KG1 (cell line): ENCODE data around the gene MAMLD1.

Experiments
- DNase-seq: peaks from one replicate; lab custom pipeline; 2025; lab: John Stamatoyannopoulos, UW

Gene MAMLD1

DNA sequence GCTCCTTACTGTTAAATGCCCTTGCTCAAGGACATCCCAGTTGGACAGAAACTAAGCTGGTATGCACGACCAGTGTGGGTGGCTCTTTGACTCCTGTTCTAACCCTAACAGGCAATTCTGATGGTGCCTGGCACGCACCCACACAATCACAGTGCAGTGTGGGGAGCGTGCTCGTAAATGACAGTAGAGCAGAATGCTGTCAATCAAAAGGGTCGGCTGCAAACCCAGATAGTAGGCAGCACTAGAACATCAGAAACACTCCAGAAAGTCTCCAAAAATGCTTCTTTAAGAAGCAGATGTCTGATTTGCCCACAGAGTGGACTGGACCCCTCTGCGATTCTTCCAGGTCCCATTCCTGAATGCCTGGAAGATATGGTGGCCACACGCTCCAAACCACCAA, 167.7 kb downstream of the MAMLD1 start:
- DNase-seq: no peak

DNA sequence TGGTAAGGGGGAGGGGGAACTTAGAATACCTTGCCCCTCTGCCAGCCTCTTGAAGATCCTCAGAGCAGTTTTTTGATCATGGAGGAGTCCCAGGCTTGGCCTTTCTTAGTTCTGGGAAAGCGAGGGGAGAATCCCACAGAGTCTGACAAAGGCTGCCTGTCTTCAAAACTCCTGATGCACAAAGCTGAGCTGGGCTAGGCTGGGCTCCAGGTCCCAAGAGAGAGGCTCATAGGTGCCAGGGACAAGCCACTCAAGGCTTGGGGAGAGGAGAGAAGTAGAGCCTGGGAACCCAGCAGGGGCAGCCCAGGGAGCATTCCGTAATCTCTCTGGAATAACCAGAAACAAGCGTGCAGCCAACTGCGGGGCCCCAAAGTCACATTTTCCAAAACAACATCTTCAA, 168.3 kb downstream of the MAMLD1 start:
- no peak for DNase-seq

DNA sequence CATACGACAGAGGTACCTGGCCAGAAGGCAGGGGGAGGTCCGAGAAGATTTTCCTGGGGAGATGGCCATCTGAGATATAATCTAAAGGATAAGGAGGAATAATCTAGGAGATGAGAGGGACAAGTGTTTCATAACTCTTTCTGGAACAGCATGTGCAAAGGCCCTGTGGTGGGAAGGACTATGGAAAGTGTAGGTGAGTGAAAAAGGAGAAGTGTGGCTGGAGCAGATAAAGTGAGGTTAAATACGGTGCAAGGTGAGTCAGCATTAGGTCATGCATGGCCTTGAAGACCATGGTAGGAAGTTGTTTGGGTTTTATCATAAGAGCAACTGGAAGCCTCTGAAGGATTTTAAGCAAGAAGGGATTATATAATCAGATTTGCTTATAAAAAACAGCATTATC, 170.7 kb downstream of the MAMLD1 start:
- DNase-seq: no peak

DNA sequence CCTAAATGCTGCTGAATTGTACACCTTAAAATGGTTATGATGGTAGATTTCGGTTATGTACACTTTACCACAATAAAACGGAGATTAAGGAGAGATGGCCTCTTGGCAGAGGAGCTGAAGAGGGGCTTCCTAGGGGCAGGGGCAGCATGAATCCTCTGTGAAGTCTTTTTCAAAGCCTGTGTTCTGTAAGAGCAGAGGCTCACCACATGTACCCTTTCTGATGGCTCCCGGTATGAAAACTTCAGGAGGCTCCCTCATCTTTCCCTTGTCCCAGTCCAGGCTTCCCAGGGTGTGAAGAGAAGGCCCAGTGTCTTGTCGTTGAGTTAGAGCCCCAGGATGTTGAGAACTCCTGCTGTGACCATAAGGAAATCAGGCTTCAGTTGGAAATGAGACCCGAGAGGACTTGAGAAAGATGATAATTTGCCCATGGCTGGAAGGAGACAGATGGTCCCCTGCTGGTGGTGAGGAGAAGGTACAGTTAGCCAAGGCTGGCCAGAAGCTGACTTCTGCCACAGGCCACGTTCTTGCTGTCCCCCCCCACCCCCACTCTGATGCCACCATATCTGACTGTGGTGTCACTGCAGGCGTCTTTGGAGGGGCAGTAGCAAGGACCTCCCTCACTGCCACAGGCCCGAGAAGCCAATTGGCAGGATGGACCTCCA, 173.5 kb downstream of the MAMLD1 start:
- DNase-seq: no peak

DNA sequence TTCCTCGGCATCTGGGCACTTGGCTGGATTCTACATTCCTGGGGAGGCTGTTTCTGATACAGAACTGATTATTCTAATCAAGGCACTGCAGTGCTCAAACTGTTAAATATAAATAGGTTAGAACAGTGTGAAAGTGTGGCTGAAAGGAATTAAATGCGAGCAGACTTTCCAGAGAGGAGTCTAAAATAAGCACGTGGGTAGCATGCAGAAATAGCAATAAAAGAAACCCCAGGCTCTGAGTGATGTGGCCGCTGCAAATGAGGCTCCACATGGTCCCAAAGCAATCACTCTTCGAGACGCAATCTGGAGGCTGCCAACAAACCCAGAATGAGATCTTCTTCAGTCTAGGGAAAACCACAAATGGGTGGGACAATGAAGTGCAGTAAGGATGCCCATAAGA, 174.7 kb downstream of the MAMLD1 start:
- no peak for DNase-seq

DNA sequence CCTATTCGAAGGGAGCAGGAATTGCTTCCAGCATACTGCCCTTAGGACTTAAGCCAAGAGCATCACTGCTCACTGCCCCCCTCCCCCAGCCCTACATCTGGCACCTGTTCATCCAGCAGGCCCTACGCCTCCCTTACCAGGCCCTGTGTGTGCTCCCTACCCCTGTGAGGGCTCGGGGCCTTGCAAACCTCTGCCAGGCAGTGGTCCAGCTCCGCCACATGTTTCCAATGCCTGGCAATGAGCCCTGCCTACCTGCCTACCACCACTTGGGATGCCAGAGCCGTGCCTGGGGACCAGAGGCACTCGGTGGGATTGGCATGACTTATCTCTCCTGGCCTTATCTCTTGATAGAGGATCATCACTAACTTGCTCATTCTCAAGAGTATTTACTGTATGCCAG, 177.8 kb downstream of the MAMLD1 start:
- no peak for DNase-seq

DNA sequence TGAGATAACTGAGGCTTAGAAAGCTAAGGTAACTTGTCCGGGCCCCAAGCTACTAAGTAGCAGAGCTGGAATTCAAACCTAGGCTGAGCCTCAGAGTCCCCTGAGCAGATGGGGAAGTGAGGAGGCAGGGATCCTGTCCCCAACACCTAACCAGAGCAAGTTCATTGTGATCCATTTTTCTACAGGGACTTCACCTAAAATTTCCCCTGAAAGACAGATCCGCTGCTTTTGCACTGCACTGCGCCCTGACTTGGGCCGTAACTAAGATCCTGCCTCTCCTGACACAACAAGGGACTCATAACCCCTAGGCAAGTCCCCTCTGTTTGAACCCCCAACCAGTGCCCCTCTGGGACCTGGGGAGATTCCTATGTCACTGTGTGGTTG, 179.7 kb downstream of the MAMLD1 start:
- DNase-seq: no peak

DNA sequence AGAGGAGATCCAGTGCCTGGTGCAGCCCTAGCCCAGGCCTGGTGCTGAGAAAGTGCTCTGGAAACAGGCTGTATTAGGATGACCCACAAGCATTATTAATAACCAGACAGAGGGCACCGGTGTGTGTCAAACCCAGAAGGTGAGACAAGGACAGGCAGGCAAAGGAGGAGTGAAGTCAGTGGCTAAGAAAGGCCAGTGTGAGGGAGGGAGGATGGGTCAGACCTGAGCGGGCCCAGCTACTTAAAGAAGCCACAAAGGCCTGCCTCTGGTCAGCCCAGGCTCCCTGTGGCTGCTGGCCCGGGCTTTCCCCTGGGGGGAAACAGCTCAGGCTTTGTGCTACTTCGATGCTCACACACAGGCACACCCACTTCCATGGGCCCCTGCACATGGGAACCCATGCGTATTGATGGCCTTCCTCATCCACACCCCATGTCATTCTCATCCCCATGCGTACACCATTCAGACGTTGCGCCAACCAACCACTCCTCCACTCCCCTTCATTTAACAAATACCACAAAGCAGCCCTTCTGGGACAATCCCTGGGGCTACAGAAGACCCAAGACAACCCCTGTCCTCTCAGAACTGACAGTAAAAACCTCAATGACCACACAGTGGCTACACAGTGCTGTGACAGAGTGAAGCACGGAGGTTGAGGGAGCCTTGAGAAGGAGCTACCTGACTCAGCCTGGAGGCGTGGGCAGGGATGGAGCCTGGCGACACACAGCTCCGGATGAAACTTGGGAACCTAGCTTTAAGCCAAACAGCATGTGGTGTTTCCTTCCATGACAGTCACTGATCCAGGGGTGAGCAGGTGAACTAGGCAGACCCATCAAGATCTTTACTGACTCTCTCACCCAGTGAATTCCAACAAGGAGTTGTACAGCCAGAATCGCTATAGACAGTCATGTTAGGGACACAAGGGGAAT, 180.4 kb downstream of the MAMLD1 start:
- no peak for DNase-seq

DNA sequence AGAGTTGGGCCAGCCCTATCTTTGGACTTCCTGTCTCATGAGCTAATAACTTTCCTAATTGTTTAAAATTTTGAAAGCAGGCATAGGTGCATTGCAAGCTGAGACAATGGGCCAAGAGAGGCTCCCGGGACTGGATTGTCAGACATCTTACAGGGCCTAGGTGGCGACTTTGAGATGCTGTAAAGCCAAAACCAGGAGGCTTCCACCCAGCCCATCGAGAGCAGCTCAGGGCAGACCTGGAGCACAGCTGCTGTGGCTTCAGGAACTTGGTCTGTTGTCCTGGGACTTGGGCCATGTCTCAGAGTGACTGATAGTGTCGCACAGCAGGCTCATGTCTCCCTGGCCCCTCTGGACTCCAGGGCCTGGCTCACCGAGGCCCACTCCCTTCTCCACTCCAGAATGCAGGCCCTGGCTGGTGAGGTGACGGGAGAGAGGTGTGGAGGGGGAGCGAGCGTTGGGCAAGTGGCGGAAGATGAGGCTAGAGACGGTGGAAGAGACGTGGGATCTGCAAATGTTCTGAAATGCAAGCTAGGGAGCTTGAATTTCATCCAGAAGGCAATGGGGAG, 181.2 kb downstream of the MAMLD1 start:
- no peak for DNase-seq

DNA sequence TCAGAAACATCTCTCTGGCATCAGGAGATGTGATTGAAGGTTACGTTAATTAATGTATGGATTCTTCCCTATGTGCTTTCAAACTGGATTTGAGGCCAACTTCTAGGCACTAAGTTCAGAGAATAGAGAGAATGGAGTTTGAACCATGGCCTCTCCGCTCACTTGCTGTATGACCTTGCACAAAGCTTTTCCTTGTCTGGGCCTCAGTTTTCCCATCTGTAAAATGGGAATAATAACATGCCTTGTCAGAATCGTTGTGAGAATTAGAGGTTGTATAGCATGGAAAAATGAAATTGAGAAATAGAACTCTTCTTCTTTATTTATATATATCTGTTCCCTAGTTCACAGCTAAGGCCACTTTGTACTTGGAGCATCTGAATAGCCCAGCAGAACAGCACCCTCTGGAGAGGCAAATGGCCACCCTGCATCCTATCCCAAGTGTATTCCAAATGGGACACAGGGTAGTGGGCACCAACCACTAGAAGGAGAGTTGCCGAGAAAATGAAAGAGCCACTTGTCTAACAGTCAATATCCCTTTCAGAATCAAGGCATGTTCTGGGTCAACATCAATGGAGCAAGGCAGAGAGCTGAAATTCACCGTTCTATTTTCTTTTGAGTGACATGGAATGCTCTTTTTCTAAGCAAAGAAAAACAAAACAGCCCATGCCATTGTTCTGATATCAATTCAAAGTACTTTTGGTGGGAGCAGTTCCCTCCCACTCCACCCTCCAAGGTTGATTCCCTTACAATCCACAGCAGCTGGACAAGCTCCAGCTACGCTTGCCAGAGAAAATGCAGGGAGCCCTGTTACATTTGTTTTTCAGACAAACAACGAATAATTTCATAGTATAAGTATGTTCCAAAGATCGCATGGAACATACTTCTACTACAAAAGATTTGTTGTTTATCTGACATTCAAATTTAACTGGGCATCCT, 182.0 kb downstream of the MAMLD1 start:
- DNase-seq: no peak

DNA sequence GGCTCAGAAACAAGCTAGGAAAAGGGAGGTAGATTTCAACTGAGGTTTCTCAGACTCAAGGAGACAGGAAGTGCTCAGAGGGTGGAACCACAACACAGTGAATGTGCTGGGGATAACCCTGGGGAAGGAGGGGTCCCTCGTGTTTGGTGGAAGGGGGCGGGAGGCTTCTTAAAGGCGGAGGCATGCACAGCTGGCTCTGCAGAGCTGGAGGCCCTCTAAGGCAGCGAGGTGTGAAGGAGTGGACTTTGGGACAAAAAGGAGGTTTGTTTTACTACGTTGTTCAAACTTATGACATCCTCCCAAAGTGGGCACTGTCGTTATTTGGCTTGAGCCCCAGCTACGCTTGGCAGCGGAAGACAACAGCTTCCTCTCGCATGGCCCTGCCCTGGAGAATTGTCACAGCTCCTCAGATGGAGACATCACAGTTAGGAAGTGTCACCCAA, 183.6 kb downstream of the MAMLD1 start:
- no peak for DNase-seq

DNA sequence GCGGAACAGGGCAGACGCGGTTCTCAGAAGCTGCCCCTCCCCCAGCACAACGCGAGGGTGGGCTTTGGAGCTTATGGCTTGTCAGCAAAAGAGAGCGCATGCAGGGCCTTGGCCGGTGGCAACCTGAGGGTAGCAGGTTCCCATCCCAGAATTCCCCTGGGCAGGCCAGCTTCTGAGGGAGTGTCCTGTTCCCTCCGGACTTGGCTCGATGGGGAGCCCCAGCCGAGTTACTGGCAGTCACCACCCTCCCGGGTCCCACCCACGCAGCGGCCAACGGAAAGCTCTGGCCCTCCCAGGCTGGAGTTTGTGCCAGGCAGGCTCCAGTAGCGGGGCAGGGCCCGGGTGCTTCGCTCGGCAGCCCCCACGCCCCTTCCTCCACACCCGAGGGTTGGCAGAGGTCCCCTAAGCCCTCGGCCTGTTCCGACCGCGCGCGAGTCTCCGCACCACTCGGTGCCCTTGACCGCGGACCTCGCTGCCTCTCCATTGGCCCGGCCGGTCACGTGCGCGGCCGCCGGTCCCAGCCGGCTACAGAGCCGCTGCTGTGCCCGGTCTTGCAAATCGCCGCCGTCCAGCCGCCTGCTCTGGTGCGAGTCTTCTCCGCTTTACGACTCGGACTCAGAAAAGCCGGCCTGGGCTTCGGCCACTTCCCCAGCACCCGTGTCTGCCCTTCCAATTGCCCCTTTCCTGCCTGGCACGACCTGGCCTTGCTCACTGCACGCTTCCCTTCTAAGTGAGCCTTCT, 184.4 kb downstream of the MAMLD1 start:
- DNase-seq: no peak

DNA sequence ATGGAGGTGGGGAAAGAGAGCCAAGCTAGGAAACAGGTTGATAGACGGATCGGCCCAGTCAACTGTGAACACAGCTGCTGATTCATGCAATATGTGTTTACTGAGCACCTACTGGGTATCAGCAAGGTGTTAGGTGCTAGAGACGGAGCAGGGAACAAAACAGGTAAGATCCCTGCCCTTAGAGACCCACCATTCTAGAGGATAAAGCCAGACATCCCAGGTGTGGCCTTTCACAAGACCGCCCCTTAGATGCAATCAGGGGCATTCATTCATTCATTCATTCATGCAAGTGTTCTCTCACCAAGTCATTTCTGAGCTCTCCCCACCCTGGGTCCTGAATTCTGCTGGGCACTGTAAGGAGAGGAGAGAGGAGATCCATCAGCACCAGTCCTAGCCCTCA, 185.1 kb downstream of the MAMLD1 start:
- DNase-seq: no peak

DNA sequence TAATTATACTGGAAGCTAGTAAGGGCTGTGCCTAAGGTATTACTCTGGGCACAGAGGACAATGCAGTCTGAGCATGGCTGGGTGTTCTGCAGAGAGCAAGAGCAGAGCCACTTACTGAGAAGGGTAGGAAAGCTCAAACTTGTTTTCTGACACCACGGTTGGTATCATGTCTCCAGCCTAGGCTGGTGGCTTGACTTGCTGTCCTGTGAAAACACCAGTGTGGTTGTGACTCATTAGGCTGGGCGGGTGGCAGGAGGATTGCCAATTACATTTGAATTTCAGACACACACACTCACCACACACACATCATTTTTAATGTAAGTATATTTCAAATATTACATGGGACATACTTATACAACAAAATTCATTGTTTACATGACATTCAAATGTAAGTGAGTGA, 185.6 kb downstream of the MAMLD1 start:
- no peak for DNase-seq

DNA sequence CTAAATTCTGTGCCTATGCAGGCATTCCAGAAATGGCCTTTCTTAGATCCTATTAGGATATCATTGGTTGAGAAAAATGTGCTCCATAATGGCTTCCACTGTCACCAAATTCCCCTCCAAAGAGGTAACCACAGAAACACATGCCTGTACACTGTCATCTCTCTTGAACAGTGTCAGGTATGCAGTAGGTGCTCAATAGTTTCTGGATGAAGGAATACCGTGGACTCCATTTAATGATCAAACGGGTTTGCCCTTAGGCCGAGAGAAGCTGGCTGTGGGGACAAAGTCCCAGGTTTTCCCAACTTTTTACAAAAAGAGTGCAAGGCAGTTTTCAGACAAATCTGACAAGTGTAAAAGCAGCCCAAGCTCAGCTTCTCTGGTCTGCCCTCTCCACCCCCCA, 188.8 kb downstream of the MAMLD1 start:
- no peak for DNase-seq

DNA sequence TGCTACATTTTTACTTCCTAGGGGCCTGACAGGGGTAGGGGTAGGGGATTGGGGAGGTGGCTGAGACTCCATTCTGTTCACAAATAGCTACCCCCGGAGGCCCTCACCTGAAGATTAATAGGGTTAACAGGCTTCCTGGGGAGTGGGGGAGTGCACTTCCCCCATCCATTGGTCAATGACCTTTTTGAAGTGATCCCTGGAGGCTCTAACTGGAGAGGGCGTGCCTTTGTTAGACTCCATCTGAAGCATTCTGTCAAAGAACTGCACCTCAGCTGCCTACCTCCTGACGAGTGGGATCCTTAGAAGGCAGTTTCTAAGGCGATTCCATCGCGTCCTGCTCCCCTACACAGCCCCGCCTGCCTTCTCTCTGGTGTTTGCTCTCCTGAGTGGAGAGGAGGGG, 195.3 kb downstream of the MAMLD1 start:
- DNase-seq: no peak
